Endothelial cell of umbilical vein (primary cell): ENCODE data around the gene CAND1.

Experiments
- EZH2 ChIP-seq: IDR thresholded peaks from 2 replicates; pipeline ENCODE4 v1.6.1; 2012; ENCODE audit warnings: borderline replicate concordance, low read depth, mild to moderate bottlenecking, moderate library complexity, low read length, inconsistent platforms; ENCODE audit not compliant: severe bottlenecking
- JUN ChIP-seq: IDR thresholded peaks from 2 replicates; pipeline ENCODE4 v1.6.1; 2011; ENCODE audit warnings: borderline replicate concordance, low read depth; ENCODE audit not compliant: insufficient read length, insufficient read depth
- MYC ChIP-seq: IDR thresholded peaks from one replicate; pipeline ENCODE4 v1.6.1; 2011; ENCODE audit warnings: mild to moderate bottlenecking, low read depth, low read length
- POLR2A ChIP-seq: IDR thresholded peaks from 2 replicates; pipeline ENCODE4 v1.6.1; 2012; ENCODE audit warnings: low read depth, mild to moderate bottlenecking, control low read depth, low read length
- POLR2AphosphoS5 ChIP-seq: IDR thresholded peaks from 2 replicates; pipeline ENCODE4 v1.6.1; 2012; ENCODE audit warnings: low read depth, mild to moderate bottlenecking, control low read depth, low read length, moderate library complexity; ENCODE audit not compliant: insufficient read depth
- TF ChIP-seq, protein P1 (sequence below), 2 donors: IDR thresholded peaks; 1 replicate in 1 of 2; 2 replicates in 1 of 2; pipeline ENCODE4 v1.5.1; 2011; ENCODE audit warnings: low read length in 2 of 2, mild to moderate bottlenecking in 2 of 2, moderate library complexity in 2 of 2, control low read depth in 1 of 2, inconsistent platforms in 1 of 2, low read depth in 1 of 2; ENCODE audit not compliant: insufficient read depth in 1 of 2; ENCODE audit errors: extremely low read depth in 1 of 2

DNA sequence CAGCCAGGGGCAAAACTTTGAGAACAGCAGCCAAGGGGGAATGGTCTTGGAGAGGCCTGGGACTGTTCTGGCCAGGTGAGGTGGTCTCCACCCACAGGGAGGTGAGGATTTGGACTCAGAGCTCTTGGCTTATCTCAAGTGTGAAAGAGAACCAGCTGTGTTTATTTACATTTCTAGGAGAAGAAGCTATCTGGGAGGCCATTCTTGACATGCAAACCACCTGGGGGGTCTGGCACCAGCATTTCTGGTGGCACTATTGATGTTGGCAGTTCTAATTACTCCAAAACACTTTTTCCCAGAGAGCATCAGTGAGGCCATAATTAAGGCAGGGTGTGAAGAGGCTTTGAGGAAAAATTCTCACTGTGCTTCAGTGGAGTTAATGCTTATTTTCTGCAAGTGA, 95.1 kb downstream of the CAND1 start:
- TF ChIP-seq POLR2A (no peak), EZH2 (no peak), JUN (no peak), POLR2AphosphoS5 (no peak), MYC (no peak)
- TF ChIP-seq, protein P1, sequence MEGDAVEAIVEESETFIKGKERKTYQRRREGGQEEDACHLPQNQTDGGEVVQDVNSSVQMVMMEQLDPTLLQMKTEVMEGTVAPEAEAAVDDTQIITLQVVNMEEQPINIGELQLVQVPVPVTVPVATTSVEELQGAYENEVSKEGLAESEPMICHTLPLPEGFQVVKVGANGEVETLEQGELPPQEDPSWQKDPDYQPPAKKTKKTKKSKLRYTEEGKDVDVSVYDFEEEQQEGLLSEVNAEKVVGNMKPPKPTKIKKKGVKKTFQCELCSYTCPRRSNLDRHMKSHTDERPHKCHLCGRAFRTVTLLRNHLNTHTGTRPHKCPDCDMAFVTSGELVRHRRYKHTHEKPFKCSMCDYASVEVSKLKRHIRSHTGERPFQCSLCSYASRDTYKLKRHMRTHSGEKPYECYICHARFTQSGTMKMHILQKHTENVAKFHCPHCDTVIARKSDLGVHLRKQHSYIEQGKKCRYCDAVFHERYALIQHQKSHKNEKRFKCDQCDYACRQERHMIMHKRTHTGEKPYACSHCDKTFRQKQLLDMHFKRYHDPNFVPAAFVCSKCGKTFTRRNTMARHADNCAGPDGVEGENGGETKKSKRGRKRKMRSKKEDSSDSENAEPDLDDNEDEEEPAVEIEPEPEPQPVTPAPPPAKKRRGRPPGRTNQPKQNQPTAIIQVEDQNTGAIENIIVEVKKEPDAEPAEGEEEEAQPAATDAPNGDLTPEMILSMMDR (IDR thresholded peaks at IDR 0.05; ENCODE audit: extremely low read depth in 1 of 2, insufficient read depth in 1 of 2, low read depth in 1 of 2, low read length in 2 of 2): no peak
